NCI-H2029 treated with DMSO at 0.1 percent for 48 hours (cell line): ENCODE results near the gene NXPE3.

Experiments
- DNase-seq: peaks from one replicate; lab custom pipeline; 2025; lab: John Stamatoyannopoulos, UW

Gene NXPE3

GRCh38 chr3:101803173-101803782 lies 24.3 kb downstream of the NXPE3 start:
- peak; percentile 70 for DNase-seq

- no peak for DNase-seq
Observed at GRCh38 chr3:101803939-101804338, 24.9 kb downstream of the NXPE3 start.

GRCh38 chr3:101806491-101806890 lies 27.5 kb downstream of the NXPE3 start:
- DNase-seq = no peak

- no peak for DNase-seq
Observed at GRCh38 chr3:101807888-101808287, 28.9 kb downstream of the NXPE3 start.

- peak; percentile 27 for DNase-seq
Observed at GRCh38 chr3:101809178-101810021, 30.4 kb downstream of the NXPE3 start.

GRCh38 chr3:101810022-101810418 lies 31.0 kb downstream of the NXPE3 start:
- DNase-seq = no peak

- DNase-seq = no peak
Observed at GRCh38 chr3:101811875-101812274, 32.9 kb downstream of the NXPE3 start.

- no peak for DNase-seq
Observed at GRCh38 chr3:101812895-101813294, 33.9 kb downstream of the NXPE3 start.

- no peak for DNase-seq
Observed at GRCh38 chr3:101813817-101814440, 34.9 kb downstream of the NXPE3 start.

- no peak for DNase-seq
Observed at GRCh38 chr3:101814835-101815234, 35.8 kb downstream of the NXPE3 start.

- no peak for DNase-seq
Observed at GRCh38 chr3:101816215-101817149, 37.5 kb downstream of the NXPE3 start.

GRCh38 chr3:101817992-101818391 lies 39.0 kb downstream of the NXPE3 start:
- DNase-seq = no peak

GRCh38 chr3:101819649-101820206 lies 40.7 kb downstream of the NXPE3 start:
- DNase-seq = no peak

- no peak for DNase-seq
Observed at GRCh38 chr3:101821503-101821902, 42.5 kb downstream of the NXPE3 start.

- no peak for DNase-seq
Observed at GRCh38 chr3:101823525-101823924, 44.5 kb downstream of the NXPE3 start.

- no peak for DNase-seq
Observed at GRCh38 chr3:101824702-101825101, 45.7 kb downstream of the NXPE3 start.

GRCh38 chr3:101825904-101826445 lies 47.0 kb downstream of the NXPE3 start:
- no peak for DNase-seq

- peak; percentile 33 for DNase-seq
Observed at GRCh38 chr3:101827211-101828174, 48.5 kb downstream of the NXPE3 start.

- no peak for DNase-seq
Observed at GRCh38 chr3:101828276-101828675, 49.3 kb downstream of the NXPE3 start.
